Mucosa of descending colon (tissue), 3 donors: ENCODE measurements around the gene ARTN. TPM values are rescaled to one million over a fixed set of nuclear protein-coding genes. Genes with fewer than 3 reads are reported as not detected.

Experiments used
- ATAC-seq: fragments of 200-7000 bp; cut with Tn5 transposase; one replicate; pipeline ENCODE4 v1.9.1; 2020; ENCODE audit warnings: mild to moderate bottlenecking, moderate library complexity
- DNase-seq, 3 donors: peaks; one replicate each; pipeline ENCODE4 v3.0.0-alpha.2; 2020
- H3K36me3 ChIP-seq: fragments of 200-600 bp; one replicate; pipeline ENCODE4 v1.8.0; 2021; ENCODE audit warnings: low read depth, mild to moderate bottlenecking
- H3K4me1 ChIP-seq: fragments of 200-600 bp; one replicate; pipeline ENCODE4 v1.8.0; 2021; ENCODE audit warnings: low read depth, mild to moderate bottlenecking
- H3K4me3 ChIP-seq: fragments of 200-600 bp; one replicate; pipeline ENCODE4 v1.8.0; 2021; ENCODE audit warnings: mild to moderate bottlenecking
- H3K9me3 ChIP-seq: fragments of 200-600 bp; one replicate; pipeline ENCODE4 v1.8.0; 2021; ENCODE audit warnings: mild to moderate bottlenecking
- intact Hi-C, 2 donors: fragments of 100-400 bp; cut with DNase I in 1 of 2; cut with micrococcal nuclease in 1 of 2; formaldehyde crosslinking; loops; one replicate each; pipeline versions ENCODE4 v1.11.0 to v1.11.1; 2022; cut with DNase I, micrococcal nuclease
- total RNA-seq, 3 donors: library from RNA; stranded (reverse); fragmentation: NEBNext Ultra II Directional in 2 of 3; extraction: Animal tissue kit (Norgen Biotek cat#: 25700) in 2 of 3; gene quantifications; one replicate each; pipeline versions ENCODE4 v1.2.1 to v1.2.4, GENCODE V29; 2021 to 2023
- TF ChIP-seq, protein P1 (sequence below): fragments of 200-600 bp; IDR thresholded peaks from one replicate; pipeline ENCODE4 v1.8.0; 2022; ENCODE audit warnings: antibody characterized with exemption, mild to moderate bottlenecking
- donor health status: DM: no; HTN: no; CAD: no; lungs with moderate emphysema.
- donor health status: DM: no; HTN: no; CAD: no.
- donor health status: DM: no; HTN: yes; CAD: no.

Gene ARTN
- total RNA-seq, 3 donors from 2014 or later, result 6.9 to 14.2 (median 7.4) TPM

DNA sequence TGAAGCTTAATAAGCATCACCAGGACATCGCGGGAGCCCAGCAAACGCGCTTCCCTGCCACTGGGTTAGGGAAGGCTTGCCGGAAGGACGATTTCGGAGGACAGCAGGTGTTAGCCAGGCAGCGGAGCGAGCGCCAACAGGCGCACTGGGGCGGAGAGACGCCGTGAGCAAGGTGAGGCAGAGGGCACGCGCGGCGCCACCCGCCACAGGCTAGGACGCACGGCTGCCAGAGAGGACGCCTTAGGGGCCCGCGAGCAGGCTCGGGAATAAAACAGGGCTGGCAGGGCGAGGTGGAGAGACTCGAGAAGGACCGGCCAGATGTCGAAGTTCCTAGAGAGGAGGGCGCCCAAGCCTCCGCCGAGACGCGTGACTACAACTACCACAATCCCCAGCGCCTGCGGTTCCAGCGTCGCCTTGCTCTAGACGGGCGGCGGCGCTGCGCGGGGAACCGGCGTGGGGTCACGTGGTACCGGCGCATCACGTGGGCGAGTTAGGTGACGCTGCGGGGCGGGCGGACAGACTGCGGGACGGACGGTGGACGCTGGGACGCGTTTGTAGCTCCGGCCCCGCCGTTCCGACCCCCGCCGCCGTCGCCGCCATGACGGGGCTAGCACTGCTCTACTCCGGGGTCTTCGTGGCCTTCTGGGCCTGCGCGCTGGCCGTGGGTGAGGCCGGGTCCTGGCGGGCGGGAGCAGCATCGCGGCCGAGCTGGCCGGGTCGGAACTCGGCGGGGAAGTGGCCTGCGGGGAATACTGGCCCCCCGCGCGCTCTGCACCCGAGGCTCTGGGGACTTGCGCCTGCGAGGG lies 41.0 kb downstream of the ARTN start, which contains the start of gene ATP6V0B:
Gene ATP6V0B (plus strand): TSS at position 518 of the 806 bp plus-strand sequence. CDS start 81 bp downstream, at position 599.
- peak; percentile 98 for DNase-seq
- ATAC-seq, result peak; percentile 86
- Histone ChIP-seq H3K9me3 (no peaks in the 10 kb centered on the region), H3K4me3 (peak within 1 kb of the TSS; percentile 93), H3K4me1 (peaks cover 46% of the 10 kb centered on the region), H3K36me3 (no peaks in the 10 kb centered on the region)
- intact Hi-C loops, result no loop called here
- TF ChIP-seq, protein P1, sequence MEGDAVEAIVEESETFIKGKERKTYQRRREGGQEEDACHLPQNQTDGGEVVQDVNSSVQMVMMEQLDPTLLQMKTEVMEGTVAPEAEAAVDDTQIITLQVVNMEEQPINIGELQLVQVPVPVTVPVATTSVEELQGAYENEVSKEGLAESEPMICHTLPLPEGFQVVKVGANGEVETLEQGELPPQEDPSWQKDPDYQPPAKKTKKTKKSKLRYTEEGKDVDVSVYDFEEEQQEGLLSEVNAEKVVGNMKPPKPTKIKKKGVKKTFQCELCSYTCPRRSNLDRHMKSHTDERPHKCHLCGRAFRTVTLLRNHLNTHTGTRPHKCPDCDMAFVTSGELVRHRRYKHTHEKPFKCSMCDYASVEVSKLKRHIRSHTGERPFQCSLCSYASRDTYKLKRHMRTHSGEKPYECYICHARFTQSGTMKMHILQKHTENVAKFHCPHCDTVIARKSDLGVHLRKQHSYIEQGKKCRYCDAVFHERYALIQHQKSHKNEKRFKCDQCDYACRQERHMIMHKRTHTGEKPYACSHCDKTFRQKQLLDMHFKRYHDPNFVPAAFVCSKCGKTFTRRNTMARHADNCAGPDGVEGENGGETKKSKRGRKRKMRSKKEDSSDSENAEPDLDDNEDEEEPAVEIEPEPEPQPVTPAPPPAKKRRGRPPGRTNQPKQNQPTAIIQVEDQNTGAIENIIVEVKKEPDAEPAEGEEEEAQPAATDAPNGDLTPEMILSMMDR, result no peak

DNA sequence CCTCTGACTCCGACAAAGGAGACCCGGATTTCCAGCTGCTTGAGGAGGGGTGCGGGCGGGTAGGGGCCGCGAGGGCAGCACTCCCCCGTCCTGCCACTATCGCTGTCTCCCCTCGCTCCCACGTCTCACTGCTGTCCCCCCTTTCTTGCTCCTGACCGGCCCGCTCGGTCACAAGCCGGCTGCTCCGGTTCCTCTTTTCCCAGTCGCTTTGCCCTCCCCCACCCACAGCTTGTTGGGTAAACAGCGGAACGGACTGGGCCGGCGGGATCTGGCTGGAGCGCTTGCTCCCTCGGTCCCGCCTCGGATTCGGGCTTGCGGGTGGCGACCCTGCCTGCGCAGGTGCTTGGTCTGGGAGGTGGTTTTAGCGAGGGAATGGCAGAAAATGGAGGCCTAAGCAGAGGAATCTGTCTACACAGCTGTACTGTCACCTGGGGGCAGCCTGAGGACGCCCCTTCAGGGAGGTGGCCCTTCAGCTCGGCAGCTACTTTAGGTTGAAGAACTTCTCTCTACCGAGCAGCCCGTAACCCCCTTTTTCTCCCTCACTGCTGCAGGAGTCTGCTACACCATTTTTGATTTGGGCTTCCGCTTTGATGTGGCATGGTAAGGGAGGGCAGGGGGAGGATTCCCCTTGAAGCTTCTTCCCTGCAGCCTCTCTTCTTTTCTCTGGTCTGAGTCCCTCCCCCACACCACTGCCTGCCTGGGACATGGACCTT lies 41.8 kb downstream of the ARTN start:
- Histone ChIP-seq H3K36me3 (no peaks in the 10 kb centered on the region), H3K4me3 (peak overlapping the region; percentile 93), H3K4me1 (peaks cover 52% of the 10 kb centered on the region), H3K9me3 (no peaks in the 10 kb centered on the region)
- ATAC-seq (peak; percentile 46), DNase-seq (peak; percentile 78 to 86 (median 80))
- TF ChIP-seq, protein P1, result no peak
- intact Hi-C loops, result no loop called here

DNA sequence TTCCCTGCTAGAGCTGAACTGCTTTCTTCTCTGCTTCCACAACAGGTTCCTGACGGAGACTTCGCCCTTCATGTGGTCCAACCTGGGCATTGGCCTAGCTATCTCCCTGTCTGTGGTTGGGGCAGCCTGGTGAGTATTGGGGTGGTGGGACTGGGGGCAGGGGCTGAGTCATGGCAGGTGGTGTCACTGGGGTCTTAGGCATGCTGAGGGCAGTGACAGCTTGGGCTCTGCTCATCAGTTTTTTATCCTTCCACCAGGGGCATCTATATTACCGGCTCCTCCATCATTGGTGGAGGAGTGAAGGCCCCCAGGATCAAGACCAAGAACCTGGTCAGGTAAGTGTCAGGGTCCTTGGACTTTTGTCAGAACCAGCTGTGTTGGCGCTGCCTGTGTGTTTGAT lies 42.4 kb downstream of the ARTN start:
- TF ChIP-seq, protein P1, result no peak
- DNase-seq, result no peak
- H3K36me3 ChIP-seq, result no peaks in the 10 kb centered on the region
- intact Hi-C loops, result no loop called here
- ATAC-seq, result no peak
- H3K9me3 ChIP-seq, result no peaks in the 10 kb centered on the region
- no peak overlapping the region for H3K4me3 ChIP-seq
- H3K4me1 ChIP-seq, result peaks cover 52% of the 10 kb centered on the region

DNA sequence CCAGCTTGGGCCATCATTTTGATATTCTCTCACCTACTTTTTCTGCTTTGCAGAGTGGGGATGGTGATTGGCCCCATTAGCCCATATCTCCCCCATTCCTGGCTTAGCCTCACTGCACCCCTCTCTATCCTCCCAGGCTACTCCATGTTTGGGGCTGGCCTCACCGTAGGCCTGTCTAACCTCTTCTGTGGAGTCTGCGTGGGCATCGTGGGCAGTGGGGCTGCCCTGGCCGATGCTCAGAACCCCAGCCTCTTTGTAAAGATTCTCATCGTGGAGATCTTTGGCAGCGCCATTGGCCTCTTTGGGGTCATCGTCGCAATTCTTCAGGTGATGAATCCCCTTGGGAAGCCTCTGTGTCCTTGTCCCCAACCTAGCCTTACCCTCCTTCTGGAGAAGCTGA lies 43.3 kb downstream of the ARTN start:
- intact Hi-C loops, result no loop called here
- peaks cover 56% of the 10 kb centered on the region for H3K4me1 ChIP-seq
- ATAC-seq (no peak), DNase-seq (no peak)
- no peak overlapping the region for H3K4me3 ChIP-seq
- TF ChIP-seq, protein P1, result no peak
- H3K9me3 ChIP-seq, result no peaks in the 10 kb centered on the region
- H3K36me3 ChIP-seq, result no peaks in the 10 kb centered on the region

DNA sequence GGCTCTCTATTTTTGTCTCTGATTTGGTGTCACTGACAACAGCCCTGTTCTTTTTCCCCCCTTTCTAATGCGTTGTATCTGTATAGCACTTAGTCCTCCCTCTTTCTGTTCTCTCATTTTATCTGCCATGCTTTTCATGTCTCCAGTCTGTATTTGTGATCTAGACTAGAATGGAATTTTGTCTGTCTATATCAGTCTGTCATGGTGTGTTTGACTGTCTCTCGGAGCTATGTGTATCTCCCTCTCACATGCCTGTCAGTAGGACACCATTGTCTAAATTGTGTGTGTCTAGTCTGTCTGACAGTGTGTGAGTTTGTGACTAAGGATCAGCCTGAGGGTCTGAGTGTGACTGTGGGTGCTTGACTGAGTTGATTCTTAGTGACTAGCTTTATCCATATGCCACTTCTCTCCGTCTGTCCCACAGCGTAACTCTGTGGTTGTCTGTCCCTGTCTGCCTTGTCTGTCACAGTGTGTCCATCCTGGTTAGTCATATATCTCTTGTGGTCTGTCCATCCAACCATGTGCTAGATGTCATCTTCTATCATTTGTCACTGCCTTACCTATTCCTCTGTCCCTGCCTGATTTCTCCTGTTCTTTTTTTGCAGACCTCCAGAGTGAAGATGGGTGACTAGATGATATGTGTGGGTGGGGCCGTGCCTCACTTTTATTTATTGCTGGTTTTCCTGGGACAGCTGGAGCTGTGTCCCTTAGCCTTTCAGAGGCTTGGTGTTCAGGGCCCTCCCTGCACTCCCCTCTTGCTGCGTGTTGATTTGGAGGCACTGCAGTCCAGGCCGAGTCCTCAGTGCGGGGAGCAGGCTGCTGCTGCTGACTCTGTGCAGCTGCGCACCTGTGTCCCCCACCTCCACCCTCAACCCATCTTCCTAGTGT lies 44.0 kb downstream of the ARTN start:
- Histone ChIP-seq H3K9me3 (no peaks in the 10 kb centered on the region), H3K36me3 (no peaks in the 10 kb centered on the region), H3K4me1 (peaks cover 56% of the 10 kb centered on the region), H3K4me3 (no peak overlapping the region)
- TF ChIP-seq, protein P1, result no peak
- intact Hi-C loops, result no loop called here
- ATAC-seq (no peak), DNase-seq (no peak)
